SJCRH30 (cell line): ENCODE results near the gene RFTN1. TPM values are rescaled to one million over a fixed set of nuclear protein-coding genes. Genes with fewer than 3 reads are reported as not detected.

Source experiments
- DNase-seq, 2 experiments: peaks; one replicate each; pipeline ENCODE4 v3.0.0-alpha.2; 2015 to 2020
- H3K27ac ChIP-seq: fragments of 250-450 bp; sonication (Bioruptor Pico); 2 replicates; pipeline ENCODE4 v1.5.1; 2020; ENCODE audit warnings: mild to moderate bottlenecking, moderate library complexity
- H3K27me3 ChIP-seq: fragments of 250-450 bp; sonication (Bioruptor Pico); 2 replicates; pipeline ENCODE4 v1.5.1; 2020; ENCODE audit warnings: mild to moderate bottlenecking, moderate library complexity
- H3K36me3 ChIP-seq: fragments of 250-450 bp; sonication (Bioruptor Pico); 2 replicates; pipeline ENCODE4 v1.5.1; 2020; ENCODE audit warnings: mild to moderate bottlenecking, moderate library complexity
- H3K4me1 ChIP-seq: fragments of 250-450 bp; sonication (Bioruptor Pico); 2 replicates; pipeline ENCODE4 v1.5.1; 2020; ENCODE audit warnings: mild to moderate bottlenecking, moderate library complexity
- H3K4me3 ChIP-seq: fragments of 250-450 bp; sonication (Bioruptor Pico); 2 replicates; pipeline ENCODE4 v1.5.1; 2020; ENCODE audit warnings: mild to moderate bottlenecking, moderate library complexity
- H3K9me3 ChIP-seq: fragments of 250-450 bp; sonication (Bioruptor Pico); replicated peaks from 2 replicates; pipeline ENCODE4 v1.5.1; 2020; ENCODE audit warnings: mild to moderate bottlenecking, moderate library complexity
- total RNA-seq: library from RNA; depleted of rRNA; stranded (reverse); fragments of >200 nt; shearing (Covaris generic); gene quantifications from 2 replicates; pipeline ENCODE4 v1.2.3, GENCODE V29; 2014

Gene RFTN1
- total RNA-seq, 1 experiment from 2014 or later: 20.1 TPM

DNA sequence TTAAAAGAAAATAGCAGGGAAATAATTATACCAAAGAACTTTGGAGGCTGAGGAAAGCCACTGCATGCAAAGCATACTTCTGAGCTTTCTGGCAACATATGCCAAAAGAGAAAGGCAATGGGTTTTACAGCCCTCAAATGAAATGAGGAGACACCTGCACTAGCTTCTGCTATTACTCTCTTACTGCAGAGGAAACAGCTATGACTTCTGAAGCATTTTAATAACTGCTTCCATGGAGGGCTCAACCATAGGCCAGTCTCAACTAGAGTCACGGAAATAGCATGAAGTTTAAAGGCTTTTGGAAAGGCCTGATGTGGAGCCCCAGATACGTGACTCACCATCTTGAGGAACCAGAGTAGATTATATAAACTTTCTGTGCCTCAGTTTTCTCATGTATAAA, 133.7 kb downstream of the RFTN1 start:
- no peaks in the 10 kb centered on the region for H3K27me3 ChIP-seq
- H3K9me3 ChIP-seq: no peaks in the 10 kb centered on the region
- H3K27ac ChIP-seq: no peak overlapping the region
- peaks cover 17% of the 10 kb centered on the region for H3K4me1 ChIP-seq
- H3K36me3 ChIP-seq: no peaks in the 10 kb centered on the region
- DNase-seq: no peak
- H3K4me3 ChIP-seq: no peak overlapping the region

DNA sequence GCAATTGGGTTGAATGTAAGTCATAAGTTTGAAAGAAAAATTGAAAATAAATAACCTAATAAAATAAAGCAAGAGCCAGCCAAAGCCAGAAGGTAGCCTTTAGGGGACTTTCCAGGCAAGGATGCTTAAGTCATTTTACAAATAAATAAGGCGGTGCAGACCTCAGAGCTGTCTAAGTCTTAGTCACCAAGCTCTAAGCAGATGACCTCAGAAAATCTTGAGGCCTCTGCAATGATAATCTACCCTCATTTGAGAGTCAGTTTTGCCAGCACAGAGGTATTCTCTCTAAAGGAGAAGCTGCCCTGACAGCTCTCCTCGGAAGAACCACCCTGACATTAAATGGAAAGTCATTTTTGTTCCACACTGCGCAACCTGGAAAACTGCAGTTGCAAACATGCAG, 134.6 kb downstream of the RFTN1 start:
- Histone ChIP-seq H3K4me3 (no peak overlapping the region), H3K27me3 (no peaks in the 10 kb centered on the region), H3K36me3 (no peaks in the 10 kb centered on the region), H3K9me3 (no peaks in the 10 kb centered on the region), H3K27ac (no peak overlapping the region), H3K4me1 (peaks cover 17% of the 10 kb centered on the region)
- DNase-seq: no peak

DNA sequence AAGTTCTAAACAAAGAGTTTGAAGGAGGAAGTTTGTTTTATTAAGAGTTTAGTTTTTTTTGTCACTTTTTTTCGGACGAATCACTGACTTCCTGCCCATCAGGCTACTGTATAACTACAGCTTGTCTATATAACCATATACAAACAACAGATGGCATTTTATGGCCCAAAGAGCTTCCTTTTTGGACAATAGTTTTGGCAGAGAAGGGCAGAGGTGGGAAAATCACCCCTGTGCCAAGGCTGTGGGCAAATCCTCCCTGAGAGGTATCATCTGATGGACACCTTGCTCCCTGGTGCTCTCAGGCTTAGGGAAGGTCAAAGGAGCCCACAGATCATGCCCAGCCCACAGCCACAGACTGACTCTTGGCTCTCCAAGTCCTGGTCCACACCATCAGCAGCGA, 135.1 kb downstream of the RFTN1 start:
- Histone ChIP-seq H3K36me3 (no peaks in the 10 kb centered on the region), H3K27ac (no peak overlapping the region)
- no peak for DNase-seq

DNA sequence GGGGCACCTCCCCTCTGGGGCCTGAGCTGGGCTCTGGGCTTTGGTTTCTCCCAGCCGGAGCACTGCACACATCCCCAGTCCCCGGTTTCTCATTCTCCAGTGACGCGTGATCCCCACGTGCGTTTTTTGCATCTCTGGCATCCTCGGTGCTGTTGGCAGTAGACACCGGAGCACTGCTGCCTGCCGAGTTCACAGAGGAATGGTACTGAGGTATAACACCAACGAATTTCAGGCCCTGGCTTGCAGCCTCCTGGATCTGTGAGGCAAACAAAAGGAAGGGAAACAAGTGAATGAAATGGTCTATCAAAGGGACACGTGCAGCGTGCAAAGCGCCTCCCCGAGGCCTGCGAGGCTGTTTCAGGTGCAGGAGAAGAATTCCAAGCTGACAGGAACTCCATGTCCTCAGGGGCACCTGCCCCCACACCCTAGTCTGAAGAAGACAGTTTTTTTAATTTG, 135.6 kb downstream of the RFTN1 start:
- Histone ChIP-seq H3K9me3 (no peaks in the 10 kb centered on the region), H3K36me3 (no peaks in the 10 kb centered on the region), H3K4me3 (no peak overlapping the region), H3K27me3 (no peaks in the 10 kb centered on the region), H3K4me1 (peaks cover 17% of the 10 kb centered on the region), H3K27ac (no peak overlapping the region)
- no peak for DNase-seq

More for the DNA sequence above, 135.1 kb downstream of the RFTN1 start:
- H3K4me3 ChIP-seq: no peak overlapping the region
- peaks cover 17% of the 10 kb centered on the region for H3K4me1 ChIP-seq
- no peaks in the 10 kb centered on the region for H3K27me3 ChIP-seq
- H3K9me3 ChIP-seq: no peaks in the 10 kb centered on the region

DNA sequence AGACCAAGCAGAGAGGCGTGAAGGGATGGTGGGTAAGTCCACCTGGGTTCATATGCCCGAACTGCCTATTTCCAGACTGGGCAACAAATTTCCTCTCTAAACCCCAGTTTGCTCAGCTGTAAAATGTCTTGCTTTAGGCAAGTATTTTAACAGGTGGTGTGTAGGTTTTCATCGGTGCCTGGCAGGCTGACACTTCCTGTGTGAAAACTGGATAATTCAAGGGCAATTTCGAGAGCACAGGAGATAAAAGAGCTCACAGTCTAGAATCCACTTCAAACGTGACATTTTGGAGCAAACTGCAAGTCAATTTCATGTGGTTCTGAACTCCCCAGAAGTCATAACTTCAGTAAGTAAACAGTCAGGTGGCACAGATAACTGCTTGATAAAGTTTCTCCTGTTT, 136.3 kb downstream of the RFTN1 start:
- Histone ChIP-seq H3K27me3 (no peaks in the 10 kb centered on the region), H3K9me3 (no peaks in the 10 kb centered on the region), H3K27ac (peak overlapping the region; percentile 21), H3K4me1 (peaks cover 17% of the 10 kb centered on the region), H3K4me3 (no peak overlapping the region), H3K36me3 (no peaks in the 10 kb centered on the region)
- DNase-seq: peak; percentile 13 to 52

DNA sequence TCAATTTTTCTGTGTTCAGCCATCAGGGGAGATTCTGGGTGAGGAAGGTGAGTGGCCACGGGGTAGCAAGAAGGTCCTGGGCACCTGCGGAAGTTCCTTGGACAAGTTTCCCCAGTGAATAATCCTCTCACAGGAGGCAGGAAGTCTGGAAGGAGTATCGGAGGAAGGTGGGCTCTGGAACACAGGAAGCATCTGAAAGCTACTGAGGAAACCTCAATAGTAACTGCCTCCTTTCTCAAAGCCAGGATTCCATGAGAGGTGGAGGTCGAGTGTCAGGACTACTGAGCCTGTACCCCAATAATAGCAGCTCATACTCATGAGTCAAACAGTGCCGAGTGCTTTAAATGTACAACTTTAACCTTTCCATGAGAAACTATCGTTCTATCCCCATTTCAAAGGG, 137.6 kb downstream of the RFTN1 start:
- peaks cover 17% of the 10 kb centered on the region for H3K4me1 ChIP-seq
- no peak overlapping the region for H3K27ac ChIP-seq
- H3K4me3 ChIP-seq: no peak overlapping the region
- H3K27me3 ChIP-seq: no peaks in the 10 kb centered on the region
- no peaks in the 10 kb centered on the region for H3K9me3 ChIP-seq
- DNase-seq: no peak
- H3K36me3 ChIP-seq: no peaks in the 10 kb centered on the region

DNA sequence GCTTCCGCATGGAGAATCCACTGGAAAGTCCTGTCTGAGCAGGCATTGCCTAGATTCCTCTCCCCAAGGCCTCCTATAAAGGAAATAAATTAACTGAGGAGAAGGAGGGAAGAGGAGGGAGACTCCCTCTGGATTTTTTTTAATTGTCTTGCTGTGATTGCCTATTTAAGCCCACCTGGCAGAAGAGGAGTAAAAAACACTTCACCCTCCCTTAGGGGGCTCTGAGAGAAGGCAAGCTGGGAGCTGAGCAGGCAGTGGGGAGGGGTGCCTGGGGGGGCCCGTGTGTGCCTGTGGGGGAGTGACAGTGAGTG, 138.6 kb downstream of the RFTN1 start:
- Histone ChIP-seq H3K9me3 (no peaks in the 10 kb centered on the region), H3K4me3 (no peak overlapping the region), H3K27me3 (no peaks in the 10 kb centered on the region), H3K4me1 (peaks cover 17% of the 10 kb centered on the region), H3K36me3 (no peaks in the 10 kb centered on the region), H3K27ac (no peak overlapping the region)
- DNase-seq: no peak

DNA sequence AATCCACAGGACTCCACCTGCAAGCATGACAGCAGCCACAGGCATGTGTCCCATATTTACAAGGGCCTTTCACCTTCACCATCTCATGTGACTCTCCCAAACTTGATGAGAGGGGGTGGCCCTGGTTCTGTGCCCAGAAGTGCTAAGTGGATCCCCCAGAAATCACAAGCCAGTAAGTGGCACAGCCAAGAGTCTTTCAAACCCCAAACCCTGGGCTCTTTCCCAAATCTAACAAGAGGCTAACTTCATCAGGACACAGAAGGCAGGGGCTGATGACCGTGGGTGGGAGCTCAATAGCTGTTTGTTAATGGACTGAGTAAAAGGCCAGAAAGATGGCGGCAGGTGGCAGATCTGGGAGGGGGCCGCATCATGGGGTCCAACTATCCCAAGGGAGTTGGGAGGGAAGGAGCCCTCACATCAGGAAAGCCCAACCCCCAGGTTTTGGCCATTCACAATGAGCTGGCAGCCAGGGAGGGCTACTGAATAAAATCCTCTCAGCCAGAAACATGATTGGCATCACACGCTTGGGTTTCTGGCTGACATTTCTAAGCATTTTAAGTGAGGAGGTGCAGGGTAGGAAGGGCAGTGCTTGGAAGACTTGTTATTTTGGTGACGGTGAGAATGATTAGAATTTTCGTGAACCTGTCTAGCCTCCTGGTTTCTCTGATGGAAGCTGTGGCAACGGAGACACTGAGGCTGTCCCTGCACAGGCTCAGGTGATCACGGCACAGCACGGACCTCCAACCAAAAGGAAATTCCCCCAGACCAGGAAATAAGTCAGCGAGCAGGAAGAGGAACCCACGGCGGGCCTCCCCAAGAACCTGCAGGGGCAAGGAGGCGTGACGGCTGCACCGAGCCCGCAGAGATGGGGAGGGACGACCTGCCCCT, 139.2 kb downstream of the RFTN1 start:
- no peaks in the 10 kb centered on the region for H3K36me3 ChIP-seq
- no peak overlapping the region for H3K27ac ChIP-seq
- no peak for DNase-seq
- H3K27me3 ChIP-seq: no peaks in the 10 kb centered on the region
- H3K4me3 ChIP-seq: no peak overlapping the region
- no peaks in the 10 kb centered on the region for H3K9me3 ChIP-seq
- peaks cover 17% of the 10 kb centered on the region for H3K4me1 ChIP-seq

DNA sequence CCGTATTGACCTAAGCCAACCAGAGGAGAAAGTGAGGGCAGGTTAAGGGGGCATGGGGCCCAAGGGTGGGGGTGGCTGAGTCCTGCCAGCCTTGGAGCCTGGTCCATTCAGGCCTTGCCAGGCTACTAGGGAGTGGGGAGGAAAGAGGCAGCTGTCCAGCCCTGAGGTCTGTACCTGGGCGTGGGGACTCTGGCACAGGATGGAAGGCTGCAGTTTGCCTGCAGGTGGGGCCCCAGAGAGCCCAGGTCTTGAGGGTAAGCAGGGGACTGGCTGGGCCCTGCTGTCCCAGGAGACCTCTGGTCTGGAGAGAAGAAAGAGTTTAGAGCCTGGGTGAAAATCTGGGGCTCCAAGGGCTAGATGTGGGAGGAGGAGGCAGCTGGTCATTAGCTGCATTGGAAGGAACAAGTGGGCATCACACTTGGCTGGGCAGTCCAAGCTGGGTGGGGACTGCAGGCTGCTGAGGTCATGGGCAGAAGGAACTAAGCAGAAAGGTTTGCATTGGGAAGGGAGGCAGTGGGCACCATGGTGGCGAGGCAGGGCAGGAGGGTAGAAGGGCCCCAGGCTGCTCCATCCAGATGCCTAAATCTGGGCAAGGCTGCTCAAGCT, 140.1 kb downstream of the RFTN1 start:
- Histone ChIP-seq H3K27ac (no peak overlapping the region), H3K36me3 (no peaks in the 10 kb centered on the region; the same call in 1 of the 2 replicates), H3K27me3 (no peaks in the 10 kb centered on the region), H3K4me1 (peaks cover 17% of the 10 kb centered on the region), H3K9me3 (no peaks in the 10 kb centered on the region), H3K4me3 (no peak overlapping the region)
- DNase-seq: no peak

DNA sequence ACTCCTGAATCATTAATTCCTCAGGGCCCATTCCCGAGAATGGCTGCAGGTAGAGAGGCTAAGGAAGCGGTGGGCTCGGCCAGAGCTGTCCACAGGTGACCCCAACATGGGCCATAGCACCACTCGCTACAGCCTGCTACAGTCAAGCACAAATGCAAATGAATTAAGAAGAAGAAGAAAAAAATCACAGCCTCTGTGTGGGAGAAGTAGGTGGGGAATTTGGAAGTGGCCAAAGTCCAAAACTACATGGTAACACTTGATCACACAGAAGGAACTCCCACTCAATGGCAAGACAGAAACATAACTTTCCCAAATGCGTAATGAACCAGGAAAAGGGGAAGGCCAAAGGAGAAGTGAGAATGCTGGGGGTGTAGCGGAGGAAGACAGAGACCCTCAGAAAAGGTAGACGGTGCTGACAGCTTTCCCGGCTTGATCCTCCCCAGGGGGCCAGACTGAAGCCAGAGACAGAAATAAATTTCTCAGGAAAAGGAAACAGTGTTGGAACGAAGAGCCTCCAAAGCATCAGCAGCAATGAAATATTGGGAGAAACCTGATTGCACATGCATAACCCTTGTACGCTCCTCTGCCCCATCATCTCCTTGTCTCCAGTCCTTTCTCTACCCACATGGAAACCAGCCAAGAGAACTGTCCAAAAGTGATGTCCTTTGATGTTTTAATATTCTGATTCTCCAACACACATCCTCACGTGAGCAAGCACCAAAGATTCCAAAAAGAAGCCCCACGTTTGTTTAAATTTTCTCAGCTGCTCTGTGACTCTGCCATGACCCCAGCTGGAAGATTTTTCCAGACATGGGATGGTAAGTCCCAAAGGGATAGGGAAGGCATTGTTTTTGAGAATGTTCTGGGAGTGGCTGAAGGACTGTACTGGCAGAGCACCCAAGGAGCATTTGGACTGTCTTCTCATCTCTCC, 140.9 kb downstream of the RFTN1 start:
- no peak overlapping the region for H3K27ac ChIP-seq

DNA sequence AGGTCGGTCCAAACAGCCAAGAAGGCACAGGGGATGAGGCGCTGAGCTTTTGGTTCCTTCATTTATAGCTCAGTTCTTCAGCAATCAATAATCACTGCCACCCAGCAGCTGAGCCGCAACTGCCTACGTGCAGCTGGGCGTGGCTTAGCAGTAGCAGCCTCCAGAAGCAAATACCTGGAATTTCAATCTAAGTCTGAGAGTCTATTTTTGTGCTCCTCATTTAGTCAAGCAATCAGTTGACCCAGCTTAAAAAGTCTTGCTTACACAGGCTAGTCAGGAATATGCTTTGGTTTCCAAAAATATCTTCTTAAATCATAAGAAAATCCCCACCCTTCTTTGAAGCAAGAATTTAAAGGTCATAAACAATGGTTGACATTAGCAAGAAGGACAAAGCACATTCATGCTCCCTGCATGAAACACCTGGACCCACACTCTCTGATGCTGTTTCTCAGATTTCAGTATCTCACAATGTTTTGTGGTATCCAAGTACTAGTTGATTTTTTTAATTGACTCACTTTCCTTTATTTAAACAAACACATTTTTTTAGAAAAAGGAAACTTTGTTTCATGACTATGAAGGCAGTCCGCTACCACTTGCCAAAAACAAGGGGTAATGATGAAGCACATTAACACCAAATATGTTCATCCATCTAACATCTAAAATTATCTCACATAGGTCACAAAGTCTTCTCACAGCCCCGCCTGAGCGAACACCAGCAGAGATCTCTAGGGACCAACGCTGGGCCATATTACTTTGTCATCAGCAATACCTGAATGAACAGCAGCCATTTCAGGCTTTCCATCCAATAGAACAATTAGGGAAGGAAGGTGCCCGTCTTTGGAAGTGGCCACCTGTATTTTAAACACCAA, 142.4 kb downstream of the RFTN1 start:
- no peaks in the 10 kb centered on the region for H3K27me3 ChIP-seq
- no peaks in the 10 kb centered on the region; the same call in 1 of the 2 replicates for H3K36me3 ChIP-seq
- H3K9me3 ChIP-seq: no peaks in the 10 kb centered on the region
- H3K27ac ChIP-seq: no peak overlapping the region
- no peaks in the 10 kb centered on the region for H3K4me1 ChIP-seq
- H3K4me3 ChIP-seq: no peak overlapping the region
- DNase-seq: no peak

More for the DNA sequence above, 140.9 kb downstream of the RFTN1 start:
- Histone ChIP-seq H3K36me3 (no peaks in the 10 kb centered on the region; the same call in 1 of the 2 replicates), H3K4me1 (peaks cover 14% of the 10 kb centered on the region), H3K27me3 (no peaks in the 10 kb centered on the region), H3K9me3 (no peaks in the 10 kb centered on the region), H3K4me3 (no peak overlapping the region)
- no peak for DNase-seq

DNA sequence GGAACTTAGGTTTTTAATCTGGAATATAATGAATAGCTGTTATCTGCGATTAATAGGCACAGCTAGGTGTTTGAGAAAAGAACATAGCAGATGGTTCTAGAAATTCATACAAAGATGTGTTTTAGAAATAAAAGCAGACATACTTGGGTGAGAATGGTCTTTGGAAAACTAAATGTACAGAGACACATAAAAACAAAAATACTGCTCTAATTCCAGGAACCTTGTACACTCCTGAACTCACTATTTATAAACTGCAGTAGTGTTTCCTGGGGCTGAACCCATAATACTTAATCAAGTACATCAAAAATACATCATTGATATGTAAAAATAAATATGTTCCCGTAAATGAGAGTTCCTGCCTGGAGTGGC, 143.0 kb downstream of the RFTN1 start:
- H3K27ac ChIP-seq: no peak overlapping the region
- no peak for DNase-seq
- H3K4me3 ChIP-seq: no peak overlapping the region
- no peaks in the 10 kb centered on the region; the same call in 1 of the 2 replicates for H3K36me3 ChIP-seq
- no peaks in the 10 kb centered on the region for H3K9me3 ChIP-seq
- H3K27me3 ChIP-seq: no peaks in the 10 kb centered on the region
- H3K4me1 ChIP-seq: no peaks in the 10 kb centered on the region

DNA sequence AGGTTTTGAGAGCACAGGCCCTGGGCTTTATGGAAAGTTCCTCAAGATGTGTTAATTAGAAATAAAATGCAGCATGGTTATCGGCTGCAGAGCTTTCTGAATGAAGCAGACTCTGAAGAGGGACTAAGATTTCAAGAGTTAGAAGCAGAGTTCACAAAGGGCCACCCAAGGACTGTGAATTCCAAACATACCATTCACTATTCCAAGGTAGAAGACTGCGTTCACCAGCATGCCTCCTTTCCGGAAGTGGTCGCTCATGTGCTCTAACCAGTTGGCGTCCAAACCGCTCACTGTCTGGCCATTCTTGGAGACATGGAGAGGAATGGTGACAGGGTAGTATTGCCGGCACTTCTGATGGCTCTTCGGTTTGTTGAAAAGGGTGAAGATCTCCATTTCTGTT, 143.6 kb downstream of the RFTN1 start:
- Histone ChIP-seq H3K9me3 (no peaks in the 10 kb centered on the region), H3K27ac (no peak overlapping the region), H3K4me3 (no peak overlapping the region), H3K27me3 (no peaks in the 10 kb centered on the region), H3K4me1 (no peaks in the 10 kb centered on the region), H3K36me3 (no peaks in the 10 kb centered on the region; the same call in 1 of the 2 replicates)
- DNase-seq: no peak

DNA sequence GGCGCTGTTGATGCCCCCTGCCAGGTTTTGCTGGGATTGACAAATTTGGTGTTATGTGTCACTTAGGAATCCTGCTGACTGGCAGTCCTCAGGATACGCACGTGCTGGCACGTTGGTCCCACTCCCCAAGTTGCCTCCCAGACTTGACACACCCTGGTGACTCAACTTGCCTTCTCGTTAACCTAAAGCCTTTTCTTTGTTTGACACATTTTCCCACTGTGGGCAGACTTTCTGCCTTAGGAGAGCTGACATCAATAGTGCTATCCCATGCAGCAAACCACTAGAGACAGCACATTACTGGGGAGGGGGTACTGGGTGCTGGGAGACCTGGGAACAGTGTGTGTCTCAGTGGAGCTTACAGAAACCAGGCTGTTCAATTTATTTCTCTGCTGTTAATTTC, 144.2 kb downstream of the RFTN1 start:
- DNase-seq: no peak
- H3K4me1 ChIP-seq: no peaks in the 10 kb centered on the region
- no peak overlapping the region for H3K4me3 ChIP-seq
- no peaks in the 10 kb centered on the region; the same call in 1 of the 2 replicates for H3K36me3 ChIP-seq
- no peaks in the 10 kb centered on the region for H3K9me3 ChIP-seq
- H3K27me3 ChIP-seq: no peaks in the 10 kb centered on the region
- H3K27ac ChIP-seq: no peak overlapping the region
